PC-3 (cell line): Measurements from ENCODE around the gene C14orf132.

Experiments
- CTCF ChIP-seq: fragments of 300-600 bp; sonication (generic); conservative IDR thresholded peaks from 2 replicates; pipeline ENCODE4 v1.5.1; 2017; ENCODE audit warnings: antibody characterized with exemption, low read depth, mild to moderate bottlenecking, low read length
- EZH2 ChIP-seq: fragments of 300-600 bp; sonication (generic); IDR thresholded peaks from one replicate; pipeline ENCODE4 v1.6.1; 2017; ENCODE audit warnings: antibody characterized with exemption, mild to moderate bottlenecking, low read length; ENCODE audit not compliant: unreplicated experiment
- EZH2phosphoT487 ChIP-seq: fragments of 300-600 bp; sonication (generic); IDR thresholded peaks from 2 replicates; pipeline ENCODE4 v1.6.1; 2018; ENCODE audit warnings: mild to moderate bottlenecking, antibody characterized with exemption, low read length, borderline replicate concordance

- TF ChIP-seq CTCF (no peak), EZH2 (no peak), EZH2phosphoT487 (no peak)
Measured at GRCh38 chr14:96090441-96091148, 51.4 kb downstream of the C14orf132 start.
